B cell (primary cell): ENCODE measurements around the gene PRR23E. TPM values are rescaled to one million over a fixed set of nuclear protein-coding genes. Genes with fewer than 3 reads are reported as not detected.

Source experiments
- ATAC-seq: fragments of 200-7000 bp; cut with Tn5 transposase; one replicate; pipeline ENCODE4 v1.10.0; 2021; ENCODE audit warnings: low read depth, mild to moderate bottlenecking, moderate number of reproducible peaks, moderate library complexity
- CTCF ChIA-PET: fragments of 350-600 bp; sonication (Branson Sonifier 250); formaldehyde crosslinking; loops from one replicate; lab custom pipeline; 2021; ENCODE audit warnings: antibody characterized with exemption, inconsistent platforms; lab: Charles Lee
- POLR2A ChIA-PET: fragments of 350-600 bp; sonication (Branson Sonifier 250); formaldehyde crosslinking; loops from one replicate; lab custom pipeline; 2021; ENCODE audit warnings: antibody characterized with exemption; lab: Charles Lee
- DNase-seq: peaks from one replicate; pipeline ENCODE4 v3.0.0; 2013
- H2AFZ ChIP-seq: 2 replicates; pipeline ENCODE4 v1.6.1; 2012; ENCODE audit warnings: mild to moderate bottlenecking, low read depth, low read length; ENCODE audit not compliant: insufficient read depth, poor library complexity, severe bottlenecking
- H3K27ac ChIP-seq, 2 donors: 1 replicate in 1 of 2; 2 replicates in 1 of 2; pipeline ENCODE4 v1.5.1; 2012 to 2013; ENCODE audit warnings: low read length in 2 of 2, mild to moderate bottlenecking in 2 of 2, moderate library complexity in 1 of 2
- H3K27me3 ChIP-seq, 4 experiments: fragments of 200-600 bp in 1 of 4; sonication (generic) in 1 of 4; replicated peaks in 1 of 4; 1 replicate in 2 of 4; 2 replicates in 2 of 4; pipeline versions ENCODE4 v1.6.1 to v1.7.0; 2013 to 2016; ENCODE audit warnings: low read length in 3 of 4, mild to moderate bottlenecking in 2 of 4, mixed read lengths in 1 of 4, moderate library complexity in 1 of 4; ENCODE audit not compliant: insufficient read depth in 4 of 4, control insufficient read depth in 3 of 4; ENCODE audit errors: control extremely low read depth in 1 of 4
- H3K36me3 ChIP-seq, 2 experiments: replicated peaks in 1 of 2; 1 replicate in 1 of 2; 2 replicates in 1 of 2; pipeline versions ENCODE4 v1.6.1 to v1.7.1; 2013; ENCODE audit warnings: low read length in 1 of 2; ENCODE audit not compliant: insufficient read depth in 2 of 2, control insufficient read depth in 1 of 2; ENCODE audit errors: control extremely low read depth in 1 of 2, extremely low read depth in 1 of 2
- H3K4me1 ChIP-seq, 2 donors: fragments of 200-600 bp in 1 of 2; sonication (generic) in 1 of 2; 1 replicate in 1 of 2; 2 replicates in 1 of 2; pipeline versions ENCODE4 v1.5.1 to v1.6.1; 2013 to 2017; ENCODE audit warnings: low read length in 2 of 2; ENCODE audit not compliant: control insufficient read depth in 2 of 2, insufficient read depth in 2 of 2
- H3K4me2 ChIP-seq: replicated peaks from 2 replicates; pipeline ENCODE3; 2012; ENCODE audit warnings: mild to moderate bottlenecking, low read depth, low read length; ENCODE audit not compliant: poor library complexity, severe bottlenecking
- H3K4me3 ChIP-seq, 5 experiments: fragments of 200-600 bp in 1 of 5; sonication (generic) in 1 of 5; 1 replicate in 3 of 5; 2 replicates in 2 of 5; pipeline versions ENCODE4 v1.5.1 to v1.7.0; 2011 to 2016; ENCODE audit warnings: low read length in 4 of 5, mild to moderate bottlenecking in 4 of 5, low read depth in 2 of 5, control low read depth in 1 of 5, moderate library complexity in 1 of 5; ENCODE audit not compliant: insufficient read depth in 1 of 5; ENCODE audit errors: control extremely low read depth in 1 of 5, extremely low read depth in 1 of 5
- H3K79me2 ChIP-seq: fragments of 200-600 bp; sonication (generic); one replicate; pipeline ENCODE4 v1.6.0; 2016; ENCODE audit warnings: low read length; ENCODE audit not compliant: control insufficient read depth, insufficient read depth
- H3K9ac ChIP-seq: fragments of 200-600 bp; sonication (generic); 2 replicates; pipeline ENCODE4 v1.6.1; 2017; ENCODE audit warnings: mild to moderate bottlenecking, low read length, moderate library complexity
- H3K9me3 ChIP-seq, 3 donors: one replicate each; pipeline versions ENCODE4 v1.6.1 to v1.7.1; 2013; ENCODE audit warnings: low read length in 2 of 3; ENCODE audit not compliant: control insufficient read depth in 2 of 3, insufficient read depth in 1 of 3; ENCODE audit errors: control extremely low read depth in 1 of 3
- H4K20me1 ChIP-seq: 2 replicates; pipeline ENCODE4 v1.6.0; 2012; ENCODE audit warnings: mild to moderate bottlenecking, low read length; ENCODE audit not compliant: insufficient read depth, control insufficient read depth, poor library complexity, severe bottlenecking
- H3K27ac Mint-ChIP-seq: one replicate; pipeline ENCODE4 v1.8.0; 2021; ENCODE audit warnings: mixed read lengths
- H3K27me3 Mint-ChIP-seq: one replicate; pipeline ENCODE4 v1.8.0; 2021; ENCODE audit warnings: mixed read lengths
- H3K4me1 Mint-ChIP-seq: one replicate; pipeline ENCODE4 v1.8.0; 2021; ENCODE audit warnings: mixed read lengths
- H3K4me3 Mint-ChIP-seq: one replicate; pipeline ENCODE4 v1.8.0; 2021; ENCODE audit warnings: mixed read lengths
- H3K9me3 Mint-ChIP-seq: one replicate; pipeline ENCODE4 v1.8.0; 2022; ENCODE audit warnings: mixed read lengths; ENCODE audit not compliant: insufficient read depth
- EZH2 ChIP-seq: IDR thresholded peaks from 2 replicates; pipeline ENCODE4 v1.6.1; 2012; ENCODE audit warnings: borderline replicate concordance, low read depth, mild to moderate bottlenecking, moderate library complexity, low read length; ENCODE audit not compliant: insufficient read depth, poor library complexity, severe bottlenecking
- WGBS: methylation state at CpG from one replicate; pipeline ENCODE4 v1.1.5; 2013; ENCODE audit warnings: missing lambda C conversion rate; ENCODE audit not compliant: insufficient coverage; 5-methylcytosine and 5-hydroxymethylcytosine counted together
- intact Hi-C: fragments of 100-400 bp; cut with micrococcal nuclease; formaldehyde crosslinking; loops from one replicate; pipeline ENCODE4 v1.10.0; 2022
- polyA plus RNA-seq: library from polyadenylated mRNA; depleted of rRNA; stranded (reverse); fragments of >200 nt; gene quantifications from 2 replicates; pipeline ENCODE4 v1.2.3, GENCODE V29; 2012
- total RNA-seq, 2 donors: library from RNA; stranded (reverse); fragments of 120-200 nt in 1 of 2; gene quantifications; 1 replicate in 1 of 2; 2 replicates in 1 of 2; pipeline versions ENCODE4 v1.2.3 to v1.2.4, GENCODE V29; 2013 to 2022
- TF ChIP-seq, protein P1 (sequence below): fragments of 200-600 bp; IDR thresholded peaks from one replicate; pipeline ENCODE4 v1.8.0; 2022; ENCODE audit warnings: antibody characterized with exemption, mild to moderate bottlenecking

Gene PRR23E
- total and polyA plus RNA-seq, 2 donors (not counting 1 experiment from before 2014, with no cell fraction given) = not detected

DNA sequence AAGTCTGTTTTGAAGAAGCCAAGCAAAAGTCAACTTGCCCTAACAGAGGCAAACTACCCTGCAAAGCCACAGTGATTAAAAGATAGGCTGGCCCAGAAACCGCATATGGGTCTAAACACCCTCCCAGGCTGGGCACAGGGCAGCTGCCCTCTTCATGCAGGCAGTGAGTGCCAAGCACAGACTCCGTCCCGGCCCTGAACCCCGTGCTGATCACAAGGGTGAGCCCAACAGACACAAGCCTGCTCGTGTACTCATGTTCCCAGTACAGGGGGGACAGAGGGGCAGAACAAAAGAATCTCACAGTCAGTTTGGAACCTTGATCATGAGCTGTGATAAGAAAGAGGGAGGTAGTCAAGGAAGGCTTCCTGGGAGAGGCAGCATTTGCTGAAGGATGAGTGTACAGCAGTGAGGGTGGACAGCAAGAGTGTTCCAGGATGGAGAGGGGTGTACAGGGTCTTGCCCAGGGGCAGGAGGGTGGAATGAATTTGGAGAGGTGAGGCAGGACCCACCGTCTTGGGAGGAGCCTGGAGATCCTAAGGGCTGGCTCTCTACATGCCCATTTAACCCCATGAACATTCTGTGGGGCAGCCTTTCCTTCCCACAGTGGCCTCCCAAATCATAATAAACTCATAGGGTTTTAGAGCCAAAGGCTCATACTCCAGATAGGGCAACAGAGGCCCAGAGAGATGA is 43.2 kb upstream of the PRR23E start:
- H3K4me2 ChIP-seq = no peak overlapping the region
- Mint-ChIP-seq H3K4me1 (no peaks in the 10 kb centered on the region), H3K4me3 (no peak overlapping the region), H3K27me3 (peaks cover 13% of the 10 kb centered on the region), H3K9me3 (no peaks in the 10 kb centered on the region), H3K27ac (no peak overlapping the region)
- WGBS = 78% methylated on average over 5 of the region's 6 CpGs
- H3K36me3 ChIP-seq = no peaks in the 10 kb centered on the region
- ATAC-seq = no peak
- no peak for TF ChIP-seq EZH2
- TF ChIP-seq, protein P1, sequence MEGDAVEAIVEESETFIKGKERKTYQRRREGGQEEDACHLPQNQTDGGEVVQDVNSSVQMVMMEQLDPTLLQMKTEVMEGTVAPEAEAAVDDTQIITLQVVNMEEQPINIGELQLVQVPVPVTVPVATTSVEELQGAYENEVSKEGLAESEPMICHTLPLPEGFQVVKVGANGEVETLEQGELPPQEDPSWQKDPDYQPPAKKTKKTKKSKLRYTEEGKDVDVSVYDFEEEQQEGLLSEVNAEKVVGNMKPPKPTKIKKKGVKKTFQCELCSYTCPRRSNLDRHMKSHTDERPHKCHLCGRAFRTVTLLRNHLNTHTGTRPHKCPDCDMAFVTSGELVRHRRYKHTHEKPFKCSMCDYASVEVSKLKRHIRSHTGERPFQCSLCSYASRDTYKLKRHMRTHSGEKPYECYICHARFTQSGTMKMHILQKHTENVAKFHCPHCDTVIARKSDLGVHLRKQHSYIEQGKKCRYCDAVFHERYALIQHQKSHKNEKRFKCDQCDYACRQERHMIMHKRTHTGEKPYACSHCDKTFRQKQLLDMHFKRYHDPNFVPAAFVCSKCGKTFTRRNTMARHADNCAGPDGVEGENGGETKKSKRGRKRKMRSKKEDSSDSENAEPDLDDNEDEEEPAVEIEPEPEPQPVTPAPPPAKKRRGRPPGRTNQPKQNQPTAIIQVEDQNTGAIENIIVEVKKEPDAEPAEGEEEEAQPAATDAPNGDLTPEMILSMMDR = no peak
- DNase-seq = no peak
- no peaks in the 10 kb centered on the region for H3K27me3 ChIP-seq
- CTCF ChIA-PET = no interaction called here
- POLR2A ChIA-PET = no interaction called here
- no peak overlapping the region for H3K27ac ChIP-seq
- intact Hi-C loops = no loop called here
- H2AFZ ChIP-seq = no peak overlapping the region
- no peaks in the 10 kb centered on the region for H3K79me2 ChIP-seq
- H3K4me1 ChIP-seq = no peaks in the 10 kb centered on the region
- no peak overlapping the region for H3K4me3 ChIP-seq
- H3K9me3 ChIP-seq = peaks cover 0 to 7% (median 0%) of the 10 kb centered on the region in 3 donors
- no peak overlapping the region for H3K9ac ChIP-seq
- H4K20me1 ChIP-seq = no peaks in the 10 kb centered on the region

DNA sequence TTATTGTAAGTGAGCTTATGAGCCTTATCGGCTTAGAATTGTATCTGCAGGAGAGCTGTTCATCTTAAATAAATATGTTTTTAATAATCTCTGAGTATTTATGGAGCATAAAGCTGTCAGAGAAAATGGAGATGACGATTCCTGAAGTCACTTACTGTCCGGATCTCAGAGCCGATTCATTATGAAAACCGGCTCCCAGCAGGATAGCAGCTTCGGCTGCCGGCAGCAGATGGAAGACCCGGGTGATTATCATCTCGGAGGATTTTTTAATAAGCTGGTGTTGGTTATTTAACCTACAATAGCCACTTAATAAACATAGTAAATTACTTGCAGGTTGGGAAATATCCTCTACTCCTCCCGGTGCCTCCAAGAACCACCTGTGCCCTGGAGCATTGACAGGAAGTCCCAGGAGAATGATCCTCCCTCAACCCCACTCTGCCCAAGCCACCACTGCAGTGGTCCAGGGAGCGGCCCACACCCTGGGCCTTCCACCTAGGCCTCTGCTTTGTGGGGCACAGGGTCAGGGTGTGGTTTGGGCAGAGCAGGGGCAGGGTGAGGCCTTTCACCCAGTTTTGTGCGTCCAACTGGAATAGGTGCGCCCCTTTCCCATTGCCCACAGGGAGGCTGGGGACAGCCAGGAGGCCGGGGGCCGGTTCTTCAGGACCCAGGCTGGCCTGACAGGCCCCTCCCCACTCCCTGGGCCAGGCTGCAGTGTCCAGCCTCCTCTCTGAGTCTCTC is 42.2 kb upstream of the PRR23E start:
- Histone ChIP-seq H2AFZ (no peak overlapping the region), H3K9me3 (peaks cover 0 to 11% (median 0%) of the 10 kb centered on the region in 3 donors), H3K36me3 (no peaks in the 10 kb centered on the region), H3K27me3 (no peaks in the 10 kb centered on the region), H3K9ac (no peak overlapping the region), H3K79me2 (no peaks in the 10 kb centered on the region), H4K20me1 (no peaks in the 10 kb centered on the region), H3K27ac (no peak overlapping the region), H3K4me1 (no peaks in the 10 kb centered on the region), H3K4me2 (no peak overlapping the region), H3K4me3 (no peak overlapping the region)
- ATAC-seq = no peak
- H3K4me3 Mint-ChIP-seq = no peak overlapping the region
- DNase-seq = no peak
- intact Hi-C loops = no loop called here
- TF ChIP-seq EZH2 = no peak
- TF ChIP-seq, protein P1 = no peak
- no peak overlapping the region for H3K27ac Mint-ChIP-seq
- H3K27me3 Mint-ChIP-seq = peaks cover 13% of the 10 kb centered on the region
- ChIA-PET CTCF (no interaction called here), POLR2A (no interaction called here)
- H3K4me1 Mint-ChIP-seq = no peaks in the 10 kb centered on the region
- no peaks in the 10 kb centered on the region for H3K9me3 Mint-ChIP-seq
- 89% methylated on average over 8 of the region's 15 CpGs for WGBS
